Measurements from ENCODE around the gene SPRYD3.
A peak's percentile ranks its signal among the peaks of the same experiment; 100 is the strongest.

The SPRYD3 gene

GRCh38 chr12:53077030-53077429 lies 2.2 kb downstream of the SPRYD3 start:
- no peak for DNase-seq

- no peak for DNase-seq
Measured at GRCh38 chr12:53076461-53076860, 2.7 kb downstream of the SPRYD3 start.

GRCh38 chr12:53074999-53075370 lies 4.2 kb downstream of the SPRYD3 start:
- no peak for DNase-seq

GRCh38 chr12:53074283-53074998 lies 4.7 kb downstream of the SPRYD3 start:
- no peak for DNase-seq

- DNase-seq: no peak
Measured at GRCh38 chr12:53073881-53074280, 5.3 kb downstream of the SPRYD3 start.

- no peak for DNase-seq
Measured at GRCh38 chr12:53071591-53072551, 7.3 kb downstream of the SPRYD3 start.

- no peak for DNase-seq
Measured at GRCh38 chr12:53070877-53071492, 8.2 kb downstream of the SPRYD3 start.

- DNase-seq: no peak
Measured at GRCh38 chr12:53069621-53070410, 9.4 kb downstream of the SPRYD3 start.

GRCh38 chr12:53068811-53069585 lies 10.2 kb downstream of the SPRYD3 start:
- DNase-seq: no peak

- DNase-seq: no peak
Measured at GRCh38 chr12:53067993-53068770, 11.0 kb downstream of the SPRYD3 start.

GRCh38 chr12:53067074-53067992 lies 11.9 kb downstream of the SPRYD3 start:
- no peak for DNase-seq

- DNase-seq: peak; percentile 65
Measured at GRCh38 chr12:53065975-53066931, 12.9 kb downstream of the SPRYD3 start.

GRCh38 chr12:53065470-53065869 lies 13.7 kb downstream of the SPRYD3 start:
- no peak for DNase-seq

GRCh38 chr12:53064613-53065436 lies 14.4 kb downstream of the SPRYD3 start:
- no peak for DNase-seq

GRCh38 chr12:53063708-53064612 lies 15.2 kb downstream of the SPRYD3 start:
- no peak for DNase-seq

- DNase-seq: no peak
Measured at GRCh38 chr12:53062977-53063707, 16.0 kb downstream of the SPRYD3 start.

Measured in NCI-H2107 (cell line).